HG02885 (cell line): ENCODE measurements around the gene FAM219A.
"Not testable (repeated sequence)": the region's sequence is repeated elsewhere in the genome, so short reads cannot be mapped to it uniquely, and the experiment has no call there.

Experiments used
- ATAC-seq: cut with Tn5 transposase; IDR thresholded peaks from one replicate; pipeline ENCODE4 v1.9.1; 2021; ENCODE audit warnings: mild to moderate bottlenecking; ENCODE audit not compliant: unreplicated experiment, poor library complexity

Gene FAM219A

GRCh38 chr9:34446951-34447350 lies 11.4 kb downstream of the FAM219A start:
- ATAC-seq = no peak

DNA sequence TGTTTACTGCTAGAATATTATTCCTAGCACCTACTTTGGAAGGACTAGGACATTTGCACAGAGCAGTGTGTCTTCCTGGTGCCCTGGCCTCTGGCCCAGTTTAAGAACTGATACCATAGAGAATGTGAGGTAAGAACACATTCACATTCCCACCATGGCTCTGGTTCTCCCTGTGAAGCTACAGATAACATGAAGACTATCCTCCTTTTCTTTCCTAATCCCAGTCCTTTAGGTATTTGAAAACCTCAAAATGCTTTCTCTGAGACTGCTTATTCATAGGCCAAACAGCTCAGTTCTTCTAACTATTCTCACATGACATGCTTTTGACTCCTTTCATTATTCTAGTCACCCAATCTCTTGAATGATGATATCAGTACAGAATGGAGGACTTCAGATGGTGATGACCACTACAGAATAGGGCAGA lies 11.9 kb downstream of the FAM219A start:
- ATAC-seq = no peak

GRCh38 chr9:34443976-34444375 lies 14.4 kb downstream of the FAM219A start:
- ATAC-seq = no peak

DNA sequence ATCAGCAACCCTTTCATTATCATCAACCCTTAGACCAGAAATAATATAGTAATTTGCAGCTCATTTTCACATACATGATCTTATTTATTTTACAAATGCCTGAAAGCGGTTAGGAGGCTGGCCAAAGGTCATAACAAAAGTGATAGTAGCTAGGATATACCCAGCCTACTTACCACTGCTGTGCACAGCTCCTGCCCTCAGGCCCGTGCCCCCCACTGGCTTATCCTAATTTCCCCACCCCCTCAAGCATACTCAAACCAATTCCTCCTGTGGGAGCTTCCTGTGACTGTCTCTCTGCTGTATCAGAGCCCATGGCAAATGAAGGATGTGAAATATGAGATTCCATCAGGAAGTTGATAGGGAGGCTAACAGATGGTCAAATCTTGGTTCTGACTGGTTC lies 14.8 kb downstream of the FAM219A start:
- no peak for ATAC-seq

- no peak for ATAC-seq
Measured at GRCh38 chr9:34442770-34443169, 15.6 kb downstream of the FAM219A start.

DNA sequence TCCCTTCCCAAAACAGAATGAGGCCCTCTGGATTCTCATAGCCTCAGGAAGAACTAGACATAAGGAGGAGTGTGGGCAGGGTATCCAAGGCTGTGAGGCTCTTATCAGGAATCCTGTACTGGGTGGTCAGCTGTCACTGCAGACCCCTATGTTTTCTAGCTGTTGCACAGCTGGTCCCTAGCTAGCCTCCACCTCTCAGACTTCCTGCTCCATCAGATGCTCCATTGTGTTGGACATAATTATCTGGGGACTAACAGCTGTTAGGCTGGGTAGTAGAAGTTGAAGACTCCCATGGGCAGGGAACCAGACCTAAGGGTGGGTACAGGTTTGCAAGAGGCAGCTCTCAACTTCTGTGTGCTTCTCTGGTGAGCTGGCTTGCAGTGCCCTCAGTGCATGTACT lies 18.4 kb downstream of the FAM219A start:
- no peak for ATAC-seq

- not testable (repeated sequence) for ATAC-seq
Measured at GRCh38 chr9:34438465-34438864, 19.9 kb downstream of the FAM219A start.

DNA sequence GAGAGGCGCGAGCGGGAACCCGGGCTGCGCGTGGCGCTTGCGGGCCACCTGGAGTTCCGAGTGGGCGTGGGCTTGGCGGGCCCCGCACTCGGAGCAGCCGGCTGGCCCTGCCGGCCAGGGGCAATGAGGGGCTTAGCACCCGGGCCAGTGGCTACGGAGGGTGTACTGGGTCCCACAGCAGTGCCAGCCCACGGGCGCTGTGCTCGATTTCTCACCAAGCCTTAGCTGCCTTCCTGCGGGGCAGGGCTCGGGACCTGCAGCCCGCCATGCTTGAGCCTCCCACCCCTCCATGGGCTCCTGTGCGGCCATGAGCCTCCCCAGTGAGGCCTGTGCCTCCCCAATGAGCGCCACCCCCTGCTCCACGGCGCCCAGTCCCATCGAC lies 20.5 kb downstream of the FAM219A start:
- ATAC-seq = not testable (repeated sequence)

- ATAC-seq = peak; percentile 61
Measured at GRCh38 chr9:34437006-34437925, 21.1 kb downstream of the FAM219A start.

DNA sequence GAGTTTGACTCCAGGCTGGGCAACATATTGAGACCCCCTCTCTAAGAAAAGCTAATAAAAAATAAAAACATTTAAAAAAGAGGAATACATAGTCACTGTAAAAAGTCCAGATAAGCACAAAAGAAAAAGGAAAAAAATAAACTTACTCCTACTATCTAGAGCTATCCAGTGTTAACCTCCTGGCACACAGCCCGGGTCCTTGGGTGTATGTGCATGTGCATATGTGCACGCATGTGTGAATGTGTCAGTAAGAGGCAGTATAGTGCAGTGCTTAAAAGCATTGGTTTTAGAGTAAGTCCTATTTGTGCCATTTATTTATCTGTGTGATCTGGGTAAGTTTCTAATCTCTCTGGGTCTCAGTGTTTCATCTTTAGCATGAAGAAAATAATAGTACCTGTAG lies 26.7 kb downstream of the FAM219A start:
- ATAC-seq = no peak

DNA sequence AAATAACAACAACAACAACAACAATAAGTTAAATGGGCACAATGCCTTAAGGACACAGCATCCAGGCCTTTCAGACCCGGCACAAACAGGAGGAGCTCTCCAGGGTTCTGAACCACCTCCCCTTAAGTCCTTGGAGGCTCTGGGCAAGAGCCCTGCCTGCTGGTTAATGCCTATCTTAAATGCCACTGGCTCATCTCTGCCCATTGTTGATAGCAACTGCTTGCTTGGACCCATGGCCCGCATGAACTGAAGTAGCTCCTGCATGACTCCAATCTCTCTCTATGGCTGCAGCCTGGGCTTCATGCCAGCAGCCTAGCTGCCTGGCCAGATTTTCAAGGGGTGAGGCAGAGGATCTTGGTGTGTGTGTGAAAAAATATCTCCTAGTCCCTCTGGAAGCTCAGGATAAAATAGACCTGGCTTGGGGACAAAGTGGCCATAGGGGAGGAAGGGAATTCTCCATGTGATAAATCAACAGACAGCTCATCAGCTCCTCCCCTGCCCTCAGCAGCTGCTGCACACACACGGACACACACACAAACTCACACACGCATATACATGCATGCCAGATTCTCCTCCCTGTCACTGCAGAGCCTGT lies 27.4 kb downstream of the FAM219A start:
- no peak for ATAC-seq

DNA sequence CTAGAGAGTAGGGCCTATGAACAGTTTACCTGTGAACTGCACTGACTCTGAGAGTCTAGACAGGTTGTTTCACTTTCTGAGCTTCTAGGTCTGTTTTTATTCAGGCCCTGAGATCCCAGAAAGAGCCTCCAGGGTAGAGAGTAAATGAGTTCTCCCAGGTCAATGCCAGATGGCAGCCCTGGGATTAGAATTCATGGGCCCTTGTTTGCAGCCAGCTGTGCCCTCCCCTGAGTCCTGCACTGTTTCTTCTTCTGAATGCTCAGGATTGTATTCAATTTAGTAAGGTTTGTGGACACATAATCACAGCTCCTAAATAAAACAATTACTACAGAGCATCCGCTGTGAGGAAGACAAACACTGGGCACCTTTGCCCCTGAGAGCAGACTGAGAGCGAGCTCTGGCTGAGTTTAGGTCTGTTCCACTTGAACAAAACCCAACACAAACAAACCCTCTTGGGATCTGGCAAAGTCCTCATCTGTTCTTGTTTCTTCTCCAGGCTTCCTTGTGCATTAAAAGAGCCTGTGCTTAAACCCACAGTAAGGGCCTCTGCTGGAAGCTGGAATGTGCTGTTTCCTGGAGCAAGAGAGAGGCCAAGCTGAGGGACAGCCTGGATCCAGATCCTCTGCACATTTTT lies 29.9 kb downstream of the FAM219A start:
- no peak for ATAC-seq

DNA sequence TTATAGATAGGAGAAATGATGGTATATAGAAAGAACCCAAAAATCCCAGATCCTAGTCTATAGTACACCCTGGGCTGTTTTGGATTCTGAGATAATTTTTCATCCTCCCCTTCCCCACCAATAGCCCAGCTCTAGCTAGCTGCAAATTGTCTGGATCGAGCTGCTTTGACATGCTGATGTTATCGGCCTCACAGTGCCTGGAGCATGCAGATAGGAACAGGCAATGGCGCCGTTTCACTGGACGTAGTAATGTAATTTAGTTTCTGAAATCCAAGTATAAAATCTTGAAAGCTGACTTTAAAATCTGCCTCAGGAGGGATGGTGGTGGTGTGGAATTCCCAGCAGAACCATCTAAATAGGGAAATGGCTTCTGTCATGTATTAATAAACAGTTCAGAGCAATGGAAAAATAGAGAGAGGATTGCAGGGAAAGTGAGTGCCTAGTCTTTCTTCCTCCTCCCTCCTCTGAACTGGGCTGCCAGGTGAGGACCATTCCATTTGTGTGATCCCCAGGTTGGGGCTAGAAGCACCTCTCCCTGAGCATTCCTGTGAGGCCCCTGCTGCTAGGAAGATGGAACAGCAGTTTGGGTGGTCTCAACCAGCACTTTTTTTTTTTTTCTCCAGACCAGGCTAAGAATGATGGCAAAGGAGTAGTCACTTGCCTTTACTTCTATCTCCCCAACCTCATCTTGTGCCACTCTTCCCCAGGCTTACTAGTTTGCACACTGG lies 31.9 kb downstream of the FAM219A start:
- ATAC-seq = no peak

GRCh38 chr9:34419716-34420504 lies 38.5 kb downstream of the FAM219A start:
- ATAC-seq = no peak

- ATAC-seq = no peak
Measured at GRCh38 chr9:34417734-34418133, 40.6 kb downstream of the FAM219A start.

DNA sequence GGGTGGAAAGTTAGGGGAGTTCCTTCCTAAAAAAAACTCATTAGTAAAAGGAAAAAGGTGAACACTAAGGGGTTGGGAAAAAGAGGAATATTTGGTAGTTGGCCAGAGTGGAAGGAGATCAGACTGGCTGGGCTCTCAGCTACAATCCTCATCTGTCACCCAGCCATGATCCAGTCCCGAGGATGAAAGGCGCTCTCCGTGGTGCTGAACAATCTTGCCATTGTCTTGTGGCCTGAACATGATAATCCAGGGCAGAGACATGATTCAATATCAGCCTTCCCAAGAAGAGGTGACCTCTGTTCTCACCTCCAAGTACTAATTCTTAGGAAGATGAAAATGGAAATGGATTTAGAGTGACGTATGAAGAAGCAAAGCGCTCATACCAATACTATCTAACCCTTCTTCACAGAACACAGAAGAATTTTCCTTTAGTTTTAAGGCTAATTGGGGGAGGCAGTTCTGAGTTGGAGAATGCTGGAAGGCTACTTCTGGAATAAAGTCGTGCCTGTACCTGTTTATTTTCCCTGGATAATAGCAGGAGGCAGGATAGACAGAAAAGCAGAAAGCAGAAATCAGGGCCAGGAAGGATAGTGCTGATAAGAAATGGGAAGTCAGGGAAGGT lies 45.0 kb downstream of the FAM219A start:
- ATAC-seq = no peak

GRCh38 chr9:34412336-34412735 lies 46.0 kb downstream of the FAM219A start:
- ATAC-seq = no peak

GRCh38 chr9:34409154-34409553 lies 49.2 kb downstream of the FAM219A start:
- ATAC-seq = no peak

DNA sequence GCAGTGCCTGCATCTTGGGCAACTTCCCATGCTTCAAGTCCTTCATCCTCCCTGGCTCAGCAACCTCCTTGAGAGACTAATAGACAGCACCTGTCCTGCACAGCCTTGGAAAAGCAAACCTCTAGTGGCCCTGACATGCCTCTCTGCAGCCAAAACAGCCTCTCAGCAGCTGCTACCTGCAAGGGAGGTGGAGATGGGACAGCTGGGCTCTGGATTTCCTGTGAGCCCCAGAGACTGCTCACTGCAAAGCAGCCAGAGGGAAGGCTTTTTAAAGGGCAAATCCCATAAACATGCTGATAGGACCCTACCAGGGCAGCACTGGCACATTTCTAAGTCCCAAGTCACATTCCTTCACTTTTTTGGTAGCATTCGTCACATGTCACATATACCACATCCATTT lies 50.2 kb downstream of the FAM219A start:
- no peak for ATAC-seq
